Measurements from ENCODE around the gene EMID1.

DNA sequence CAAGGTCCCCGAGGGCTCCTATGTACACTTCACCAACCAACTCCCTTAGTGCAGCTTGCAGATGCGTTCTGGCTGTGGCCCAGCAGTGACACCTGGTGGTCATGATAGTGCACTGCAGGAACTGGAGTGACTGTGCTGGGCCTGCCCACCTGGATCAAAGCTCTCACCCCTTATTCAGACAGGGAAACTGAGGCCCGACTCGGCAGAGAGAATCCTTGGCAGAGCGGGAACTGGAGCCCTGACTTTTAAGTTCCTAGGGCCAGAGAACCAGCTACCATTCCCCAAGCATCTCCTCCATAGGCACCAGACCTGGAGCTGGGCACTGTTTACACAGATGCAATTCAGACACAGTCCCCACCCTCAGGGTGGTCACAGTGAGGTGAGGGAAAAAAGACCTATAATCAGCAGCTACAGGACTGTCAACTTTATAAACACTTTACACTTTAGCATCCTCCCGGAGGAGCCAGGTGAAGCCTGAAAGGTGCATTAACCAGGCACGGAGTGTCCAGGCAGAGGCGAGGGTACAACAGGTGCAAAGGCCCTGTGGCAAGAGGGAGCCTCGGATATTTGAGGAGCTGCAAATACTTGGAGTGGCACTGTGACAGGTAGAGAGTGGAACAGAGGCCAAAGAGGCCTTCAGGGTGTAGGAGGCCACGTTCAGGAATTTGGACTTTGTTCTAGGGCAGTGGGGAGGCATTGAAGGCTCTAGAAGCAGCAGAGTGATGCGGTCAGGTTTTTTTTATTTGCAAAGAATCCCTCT, 40.1 kb downstream of the EMID1 start:
- TF ChIP-seq CTCF (IDR thresholded peaks at IDR 0.05) = peak; percentile 85 to 97 (median 86)
- TF ChIP-seq POLR2A (IDR thresholded peaks at IDR 0.05) = no peak

Data from testis (tissue), 2 donors.